Urothelium cell line (cell line): ENCODE results near the gene WDR33.

ENCODE experiments used
- DNase-seq: peaks from one replicate; pipeline ENCODE4 v3.0.0; 2011; ENCODE audit warnings: low spot score, mixed read lengths
- FAIRE-seq: peaks from 2 replicates; lab custom pipeline; 2011; peaks lifted over from hg19 to GRCh38; lab: Jason Lieb, UNC

The WDR33 gene

DNA sequence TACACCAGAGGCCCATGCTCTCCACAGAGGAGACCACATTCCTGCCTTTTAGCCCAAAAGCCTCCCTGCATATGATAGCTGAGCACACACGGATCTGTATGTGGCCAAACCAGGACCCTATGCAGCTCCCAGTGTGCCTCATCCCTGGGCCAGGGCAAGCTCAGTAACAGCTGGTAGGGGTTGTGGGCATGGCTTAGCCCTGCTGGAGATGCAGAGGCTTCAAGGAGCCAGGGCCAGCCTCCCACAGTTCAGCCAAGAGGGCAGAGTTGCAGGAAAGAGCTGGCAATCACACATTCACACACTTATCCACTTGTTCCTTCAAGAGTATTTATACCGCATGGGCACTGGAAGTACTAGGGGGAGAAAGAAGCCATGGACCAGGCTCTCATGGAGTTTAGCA lies 134.1 kb downstream of the WDR33 start:
- FAIRE-seq (no peak), DNase-seq (no peak)

- no peak for FAIRE-seq
- peak; percentile 80 for DNase-seq
Measured at GRCh38 chr2:127675331-127676261, 135.4 kb downstream of the WDR33 start, which contains the start of gene LIMS2. TSS of gene LIMS2 (minus strand) at chr2:127675530. CDS start at chr2:127675024, 506 bp downstream.

- peak; percentile 79 for FAIRE-seq
- peak; percentile 77 for DNase-seq
Measured at GRCh38 chr2:127674241-127675209, 136.4 kb downstream of the WDR33 start.

DNA sequence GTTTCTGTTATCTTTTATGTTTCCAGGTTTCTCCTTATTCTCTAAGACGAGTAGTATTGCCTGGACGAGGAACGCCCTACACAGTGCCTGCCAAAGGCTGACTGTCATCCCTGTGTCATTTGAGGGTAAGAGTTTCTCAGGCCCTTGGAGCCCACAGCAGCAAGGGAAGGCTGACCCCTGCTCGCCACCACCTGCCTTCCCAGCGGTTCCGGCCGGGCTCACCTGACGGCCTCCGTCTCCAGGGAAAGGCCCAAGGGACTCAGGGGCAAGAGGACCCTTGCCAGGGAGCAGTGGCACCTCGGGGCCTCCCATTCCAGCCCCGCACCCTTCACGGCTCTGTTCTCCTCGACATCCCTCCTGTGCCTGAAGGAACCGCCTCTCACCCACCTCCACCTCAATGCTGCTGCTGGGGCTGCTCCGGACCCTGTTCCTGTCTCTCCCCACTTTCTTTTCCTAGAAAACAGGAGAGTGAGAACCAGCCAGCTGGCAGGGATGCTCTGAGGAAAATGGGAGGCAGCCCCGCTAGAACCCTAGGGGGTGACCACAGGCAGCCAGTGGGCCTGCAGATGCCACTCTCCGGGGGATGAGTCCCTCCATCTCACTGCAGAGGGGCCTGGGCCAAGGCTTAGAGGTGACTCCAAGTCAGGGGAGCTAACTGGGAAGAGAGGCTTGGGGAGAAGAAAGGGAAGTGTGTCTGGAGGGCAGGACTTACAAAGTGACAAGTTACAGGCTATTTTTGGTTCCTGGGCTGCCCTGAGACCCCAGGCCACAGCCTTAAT lies 137.5 kb downstream of the WDR33 start:
- FAIRE-seq (no peak), DNase-seq (no peak)

- FAIRE-seq (no peak), DNase-seq (no peak)
Measured at GRCh38 chr2:127672341-127673224, 138.4 kb downstream of the WDR33 start.

DNA sequence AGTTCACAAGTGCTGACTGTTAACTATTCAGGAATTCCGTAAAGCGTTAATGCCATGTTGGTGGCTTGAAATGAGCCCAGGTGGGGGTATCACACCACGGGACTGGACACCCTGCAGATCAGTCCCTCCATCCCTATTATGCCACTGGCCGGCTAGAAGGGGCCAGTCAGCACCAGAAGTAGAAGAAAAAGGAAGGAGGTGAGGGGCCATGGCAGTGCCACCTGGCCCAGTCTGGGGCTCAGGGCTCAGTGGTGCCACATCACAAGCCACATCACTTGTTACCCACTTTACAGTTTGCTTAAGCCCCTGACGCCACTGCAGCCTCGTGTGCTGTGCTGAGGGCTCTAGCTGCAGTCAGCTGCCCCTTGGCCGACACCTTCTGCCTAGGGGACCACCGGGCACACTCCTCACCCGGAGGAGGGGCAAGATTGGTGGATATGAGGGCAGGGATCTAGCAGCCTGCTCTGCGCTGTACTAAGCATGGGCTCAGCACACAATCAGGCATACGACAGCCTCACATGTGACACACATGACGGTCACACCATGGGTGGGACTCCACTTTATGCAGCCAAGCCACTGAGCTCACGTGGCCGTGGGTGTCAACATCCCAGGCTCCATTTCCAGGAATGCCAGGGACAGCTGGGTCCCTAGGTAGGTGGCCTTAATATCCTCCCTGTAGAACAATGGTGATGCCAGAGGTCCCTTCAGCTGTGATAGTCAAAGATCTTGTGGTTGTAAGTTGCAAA lies 139.2 kb downstream of the WDR33 start:
- peak; percentile 27 for FAIRE-seq

DNA sequence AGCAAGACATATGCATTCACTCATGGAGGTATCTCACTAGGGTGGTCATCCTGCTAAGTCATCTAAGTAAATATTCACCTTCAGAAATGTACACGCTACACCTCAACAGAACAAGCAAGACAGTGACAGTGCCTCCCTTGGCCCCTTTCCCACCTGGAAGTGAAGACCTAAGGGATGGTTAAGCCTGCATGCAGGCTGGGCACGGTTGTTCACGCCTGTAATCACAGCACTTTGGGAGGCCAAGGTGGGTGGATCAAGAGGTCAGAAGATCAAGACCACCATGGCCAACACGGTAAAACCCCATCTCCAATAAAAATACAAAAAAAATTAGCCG lies 140.0 kb downstream of the WDR33 start:
- no peak for FAIRE-seq

More for the DNA sequence above, 139.2 kb downstream of the WDR33 start:
- DNase-seq, result no peak

GRCh38 chr2:127670055-127670956 lies 140.7 kb downstream of the WDR33 start:
- DNase-seq (no peak), FAIRE-seq (no peak)

More for the DNA sequence above, 140.0 kb downstream of the WDR33 start:
- no peak for DNase-seq

- FAIRE-seq (no peak), DNase-seq (no peak)
Measured at GRCh38 chr2:127669056-127669455, 141.9 kb downstream of the WDR33 start.

- DNase-seq (no peak), FAIRE-seq (no peak)
Measured at GRCh38 chr2:127665267-127665893, 145.6 kb downstream of the WDR33 start.

GRCh38 chr2:127664895-127665225 lies 146.1 kb downstream of the WDR33 start:
- DNase-seq, result no peak
- no peak for FAIRE-seq

- DNase-seq (no peak), FAIRE-seq (no peak)
Measured at GRCh38 chr2:127664065-127664894, 146.7 kb downstream of the WDR33 start.

GRCh38 chr2:127663566-127664064 lies 147.4 kb downstream of the WDR33 start:
- no peak for FAIRE-seq
- no peak for DNase-seq

GRCh38 chr2:127662937-127663565 lies 147.9 kb downstream of the WDR33 start:
- DNase-seq (no peak), FAIRE-seq (peak; percentile 56)

- DNase-seq (no peak), FAIRE-seq (no peak)
Measured at GRCh38 chr2:127661949-127662510, 148.9 kb downstream of the WDR33 start.
